Cardiac muscle cell (in vitro differentiated cells and primary cell): ENCODE measurements around the gene SMAD9. TPM values are rescaled to one million over a fixed set of nuclear protein-coding genes. Genes with fewer than 3 reads are reported as not detected.

Experiments
- DNase-seq, 2 donors: peaks; one replicate each; pipeline versions ENCODE4 v3.0.0 to v3.0.0-alpha.2; 2010 to 2017; ENCODE audit warnings: low read depth in 1 of 2, low spot score in 1 of 2
- H3K27ac ChIP-seq: fragments of 200-600 bp; sonication (generic); 2 replicates; pipeline ENCODE4 v1.5.1; 2016
- H3K27me3 ChIP-seq: fragments of 200-600 bp; sonication (generic); 2 replicates; pipeline ENCODE4 v1.6.0; 2016; ENCODE audit warnings: control low read depth
- H3K36me3 ChIP-seq: fragments of 200-600 bp; sonication (generic); 2 replicates; pipeline ENCODE4 v1.5.1; 2016; ENCODE audit warnings: control low read depth
- H3K4me1 ChIP-seq: fragments of 200-600 bp; sonication (generic); 2 replicates; pipeline ENCODE4 v1.8.1; 2017; ENCODE audit warnings: low read depth, mild to moderate bottlenecking, mixed run types
- H3K4me3 ChIP-seq: fragments of 200-600 bp; sonication (generic); 2 replicates; pipeline ENCODE4 v1.5.1; 2016; ENCODE audit warnings: mild to moderate bottlenecking
- H3K9me3 ChIP-seq: fragments of 200-600 bp; sonication (generic); 2 replicates; pipeline ENCODE4 v1.5.1; 2017; ENCODE audit warnings: low read depth, mild to moderate bottlenecking, control low read depth
- polyA plus RNA-seq: library from polyadenylated mRNA; unstranded; fragments of >200 nt; fragmentation: Nextera tagmentation; extraction: Ambion mirVana; gene quantifications from 2 replicates; pipeline ENCODE4 v1.2.1, GENCODE V29; 2016
- total RNA-seq: library from RNA; depleted of rRNA; stranded (reverse); fragments of >200 nt; gene quantifications from 2 replicates; pipeline ENCODE4 v1.2.3, GENCODE V29; 2016
- TF ChIP-seq, protein P1 (sequence below): IDR thresholded peaks from 2 replicates; pipeline ENCODE4 v1.5.1; 2012; ENCODE audit warnings: low read depth, mild to moderate bottlenecking, low read length

Gene SMAD9
- total and polyA plus RNA-seq, 2 experiments from 2014 or later = 24.5 to 57.9 TPM

DNA sequence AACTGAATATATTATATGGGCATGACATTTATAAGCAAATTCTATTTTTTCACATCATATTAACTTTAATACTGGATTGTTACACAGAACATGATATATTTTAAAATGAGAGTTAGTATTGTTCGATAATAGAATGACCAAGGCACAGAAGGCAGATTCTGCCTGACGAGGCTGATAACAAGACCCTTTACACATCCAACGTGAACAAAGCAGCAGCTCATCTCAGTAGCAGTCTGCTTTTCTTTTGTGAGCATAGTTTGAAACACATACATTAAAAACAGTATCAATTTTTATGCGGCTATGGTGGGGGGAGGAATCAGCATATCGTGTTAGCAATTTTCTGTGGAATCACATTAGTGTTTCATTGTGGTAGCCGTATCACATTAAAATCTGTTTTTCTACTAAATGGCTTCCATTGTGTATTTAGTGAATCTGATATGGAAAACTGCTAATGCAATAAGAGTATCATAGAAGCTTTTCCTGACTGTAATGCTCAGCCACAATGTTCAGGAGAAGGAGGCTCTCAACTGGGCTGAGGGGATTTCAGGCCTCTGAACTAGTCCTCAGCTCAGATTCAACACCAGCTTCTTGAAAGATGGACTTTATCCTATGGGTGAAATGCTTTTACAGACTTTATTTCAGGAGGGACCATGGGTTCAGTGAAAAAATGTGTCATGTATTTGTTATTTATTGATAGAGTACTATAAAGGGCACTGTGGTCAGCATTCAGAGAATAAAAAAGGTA, 4.0 kb downstream of the SMAD9 start:
- DNase-seq = no peak
- TF ChIP-seq, protein P1, sequence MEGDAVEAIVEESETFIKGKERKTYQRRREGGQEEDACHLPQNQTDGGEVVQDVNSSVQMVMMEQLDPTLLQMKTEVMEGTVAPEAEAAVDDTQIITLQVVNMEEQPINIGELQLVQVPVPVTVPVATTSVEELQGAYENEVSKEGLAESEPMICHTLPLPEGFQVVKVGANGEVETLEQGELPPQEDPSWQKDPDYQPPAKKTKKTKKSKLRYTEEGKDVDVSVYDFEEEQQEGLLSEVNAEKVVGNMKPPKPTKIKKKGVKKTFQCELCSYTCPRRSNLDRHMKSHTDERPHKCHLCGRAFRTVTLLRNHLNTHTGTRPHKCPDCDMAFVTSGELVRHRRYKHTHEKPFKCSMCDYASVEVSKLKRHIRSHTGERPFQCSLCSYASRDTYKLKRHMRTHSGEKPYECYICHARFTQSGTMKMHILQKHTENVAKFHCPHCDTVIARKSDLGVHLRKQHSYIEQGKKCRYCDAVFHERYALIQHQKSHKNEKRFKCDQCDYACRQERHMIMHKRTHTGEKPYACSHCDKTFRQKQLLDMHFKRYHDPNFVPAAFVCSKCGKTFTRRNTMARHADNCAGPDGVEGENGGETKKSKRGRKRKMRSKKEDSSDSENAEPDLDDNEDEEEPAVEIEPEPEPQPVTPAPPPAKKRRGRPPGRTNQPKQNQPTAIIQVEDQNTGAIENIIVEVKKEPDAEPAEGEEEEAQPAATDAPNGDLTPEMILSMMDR = no peak
- Histone ChIP-seq H3K9me3 (no peaks in the 10 kb centered on the region), H3K4me3 (no peak overlapping the region), H3K27me3 (no peaks in the 10 kb centered on the region), H3K36me3 (no peaks in the 10 kb centered on the region), H3K4me1 (peaks cover 63% of the 10 kb centered on the region), H3K27ac (no peak overlapping the region)

DNA sequence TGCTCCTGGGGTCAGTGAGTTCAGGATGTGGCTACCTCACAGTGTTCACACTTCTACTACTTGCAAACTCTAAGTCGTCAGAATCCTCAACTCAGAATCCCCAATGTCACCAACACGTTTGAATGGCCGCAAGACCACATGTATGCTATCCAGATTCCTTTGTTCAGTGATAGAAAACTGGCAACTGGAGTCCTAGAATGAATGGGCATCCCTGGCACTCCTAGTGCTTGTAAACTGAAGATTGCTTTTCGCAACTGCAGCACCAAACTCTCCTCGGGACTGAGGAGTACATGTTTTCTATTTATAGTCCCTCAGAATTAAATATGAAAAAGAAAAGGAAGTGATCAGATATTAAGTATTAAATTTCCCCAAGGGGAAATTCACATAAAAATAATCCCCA, 4.9 kb downstream of the SMAD9 start:
- no peaks in the 10 kb centered on the region for H3K36me3 ChIP-seq
- no peak overlapping the region for H3K4me3 ChIP-seq
- DNase-seq = no peak
- no peaks in the 10 kb centered on the region for H3K27me3 ChIP-seq
- peaks cover 61% of the 10 kb centered on the region for H3K4me1 ChIP-seq
- no peaks in the 10 kb centered on the region for H3K9me3 ChIP-seq
- TF ChIP-seq, protein P1 = no peak
- H3K27ac ChIP-seq = peak overlapping the region; percentile 63

DNA sequence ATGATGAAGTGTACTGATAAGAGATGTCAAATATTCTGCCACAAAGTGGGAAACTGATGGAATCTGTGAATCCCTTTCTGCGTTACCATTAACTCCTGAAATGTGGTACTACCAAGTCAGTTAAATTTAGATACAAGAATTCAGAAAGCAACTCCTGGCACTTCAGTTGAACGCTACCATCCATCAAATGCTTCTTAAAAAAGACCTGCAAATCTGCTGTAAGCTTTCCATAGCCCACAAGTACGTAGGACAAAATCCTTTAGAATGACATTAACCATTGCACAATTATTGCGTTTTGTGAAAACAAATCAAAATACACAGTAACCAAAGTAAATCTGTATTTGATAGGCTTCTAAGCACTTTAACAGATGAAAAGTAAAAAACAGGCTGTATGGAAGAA, 5.4 kb downstream of the SMAD9 start:
- no peaks in the 10 kb centered on the region for H3K36me3 ChIP-seq
- H3K4me3 ChIP-seq = no peak overlapping the region
- DNase-seq = peak in 1 of 2 donors; percentile 17
- TF ChIP-seq, protein P1 = no peak
- H3K4me1 ChIP-seq = peaks cover 61% of the 10 kb centered on the region
- H3K27ac ChIP-seq = peak overlapping the region; percentile 63
- H3K9me3 ChIP-seq = no peaks in the 10 kb centered on the region
- H3K27me3 ChIP-seq = no peaks in the 10 kb centered on the region

DNA sequence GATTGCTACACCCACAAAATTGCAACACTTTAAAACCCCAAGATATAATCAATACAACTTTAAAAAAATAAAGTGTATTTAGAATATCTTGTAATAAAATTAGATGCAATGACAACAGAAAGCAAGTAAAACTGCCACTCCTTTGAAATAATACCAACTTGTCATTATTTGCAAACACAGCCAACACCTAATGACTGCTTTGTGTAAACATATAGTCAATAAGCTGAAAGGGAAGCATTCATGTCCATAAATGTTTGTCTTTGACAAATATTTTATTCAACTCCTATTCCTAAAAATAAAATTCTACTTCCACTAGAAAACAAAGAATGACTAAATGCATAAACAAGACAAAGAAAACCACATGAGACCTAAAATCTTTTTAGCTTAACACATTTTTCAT, 6.6 kb downstream of the SMAD9 start:
- Histone ChIP-seq H3K9me3 (no peaks in the 10 kb centered on the region), H3K4me1 (peaks cover 60% of the 10 kb centered on the region), H3K4me3 (no peak overlapping the region), H3K36me3 (no peaks in the 10 kb centered on the region), H3K27ac (peak overlapping the region; percentile 63), H3K27me3 (no peaks in the 10 kb centered on the region)
- TF ChIP-seq, protein P1 = no peak
- no peak for DNase-seq

DNA sequence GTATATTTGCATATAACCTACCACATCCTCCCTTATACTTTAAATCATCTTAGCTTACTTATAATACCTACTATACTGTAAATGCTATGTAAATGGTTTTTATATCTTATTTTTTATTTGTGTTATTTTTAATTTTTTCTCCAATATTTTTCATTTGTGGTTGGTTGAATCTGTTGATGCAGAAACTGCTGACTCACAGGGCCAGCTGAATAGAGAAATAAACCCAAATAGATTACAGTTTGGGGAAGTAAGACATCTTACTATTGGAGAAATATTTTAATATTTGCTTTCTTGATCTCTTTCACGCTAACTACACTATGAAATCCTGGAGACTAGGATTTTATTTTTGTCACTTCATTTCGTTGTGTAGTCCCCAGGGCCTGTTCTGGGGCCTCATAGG, 7.1 kb downstream of the SMAD9 start:
- Histone ChIP-seq H3K27ac (no peak overlapping the region), H3K36me3 (no peaks in the 10 kb centered on the region), H3K4me3 (no peak overlapping the region), H3K4me1 (peaks cover 56% of the 10 kb centered on the region), H3K9me3 (no peaks in the 10 kb centered on the region), H3K27me3 (no peaks in the 10 kb centered on the region)
- TF ChIP-seq, protein P1 = no peak
- DNase-seq = no peak
